ENCODE measurements around the gene ZDHHC1. TPM values are rescaled to one million over a fixed set of nuclear protein-coding genes. Genes with fewer than 3 reads are reported as not detected.

The ZDHHC1 gene
- total and polyA plus RNA-seq, 3 experiments from 2014 or later: 0.60 to 1.3 (median 1.3) TPM

- CTCF ChIA-PET: no interaction called here
These were observed 16.2 kb upstream of the ZDHHC1 start for GRCh38 chr16:67432506-67432890.

GRCh38 chr16:67431775-67432505, 15.7 kb upstream of the ZDHHC1 start:
- H3K36me3 ChIP-seq (ENCODE audit: insufficient read depth, low read length): no peaks in the 10 kb centered on the region
- H3K27me3 ChIP-seq (ENCODE audit: insufficient read depth, low read length, poor library complexity, severe bottlenecking): peaks cover 9% of the 10 kb centered on the region
- peaks cover 0 to 14% (median 10%) of the 10 kb centered on the region in 3 donors for H3K4me1 Mint-ChIP-seq
- no peaks in the 10 kb centered on the region for H3K9me3 ChIP-seq (ENCODE audit: low read length)
- H3K27ac Mint-ChIP-seq: peak overlapping the region in 1 of 8 donors; percentile 24
- no peaks in the 10 kb centered on the region for H3K9me3 Mint-ChIP-seq
- no peak overlapping the region for H3K4me3 ChIP-seq (ENCODE audit: low read length)
- ChIA-PET CTCF (no interaction called here), POLR2A (no interaction called here)
- DNase-seq: no peak
- H3K4me1 ChIP-seq (ENCODE audit: insufficient read depth, low read length): peaks cover 6% of the 10 kb centered on the region
- H3K36me3 Mint-ChIP-seq: peaks cover 0 to 2% (median 0%) of the 10 kb centered on the region in 3 donors
- no peak overlapping the region for H3K27ac ChIP-seq (ENCODE audit: low read depth, low read length)
- peaks cover 24 to 37% of the 10 kb centered on the region in 2 donors for H3K27me3 Mint-ChIP-seq
- peak overlapping the region; percentile 44 to 86 (median 69) for H3K4me3 Mint-ChIP-seq

More at GRCh38 chr16:67432506-67432890, 16.2 kb upstream of the ZDHHC1 start:
- H3K4me1 Mint-ChIP-seq: peaks cover 0 to 14% (median 10%) of the 10 kb centered on the region in 3 donors
- peaks cover 9% of the 10 kb centered on the region for H3K27me3 ChIP-seq (ENCODE audit: insufficient read depth, low read length, poor library complexity, severe bottlenecking)
- peak overlapping the region in 1 of 8 donors; percentile 24 for H3K27ac Mint-ChIP-seq
- no peak for DNase-seq
- no peaks in the 10 kb centered on the region for H3K9me3 Mint-ChIP-seq
- H3K27me3 Mint-ChIP-seq: peaks cover 22 to 33% of the 10 kb centered on the region in 2 donors
- H3K4me3 ChIP-seq (ENCODE audit: low read length): no peak overlapping the region
- H3K4me3 Mint-ChIP-seq: peak overlapping the region in 6 of 7 donors; percentile 32 to 84 (median 62)
- H3K36me3 ChIP-seq (ENCODE audit: insufficient read depth, low read length): no peaks in the 10 kb centered on the region
- H3K9me3 ChIP-seq (ENCODE audit: low read length): no peaks in the 10 kb centered on the region
- peaks cover 6% of the 10 kb centered on the region for H3K4me1 ChIP-seq (ENCODE audit: insufficient read depth, low read length)
- peaks cover 0 to 6% (median 0%) of the 10 kb centered on the region in 3 donors for H3K36me3 Mint-ChIP-seq
- POLR2A ChIA-PET: no interaction called here
- H3K27ac ChIP-seq (ENCODE audit: low read depth, low read length): no peak overlapping the region

- Histone ChIP-seq H3K27ac (ENCODE audit: low read depth, low read length) (no peak within 1 kb of the TSS), H3K4me3 (ENCODE audit: low read length) (peak within 1 kb of the TSS; percentile 11), H3K9me3 (ENCODE audit: low read length) (no peaks in the 10 kb centered on the region), H3K4me1 (ENCODE audit: insufficient read depth, low read length) (peaks cover 6% of the 10 kb centered on the region), H3K27me3 (ENCODE audit: insufficient read depth, low read length, poor library complexity, severe bottlenecking) (peaks cover 9% of the 10 kb centered on the region), H3K36me3 (ENCODE audit: insufficient read depth, low read length) (no peaks in the 10 kb centered on the region)
- peak in 2 of 5 donors; percentile 7 to 11 for DNase-seq
- Mint-ChIP-seq H3K27me3 (peaks cover 27 to 43% of the 10 kb centered on the region in 2 donors), H3K36me3 (no peaks in the 10 kb centered on the region), H3K4me1 (peaks cover 0 to 14% (median 10%) of the 10 kb centered on the region in 3 donors), H3K27ac (peak within 1 kb of the TSS in 1 of 8 donors; percentile 34), H3K4me3 (peak within 1 kb of the TSS; percentile 65 to 86 (median 81)), H3K9me3 (no peaks in the 10 kb centered on the region)
- ChIA-PET POLR2A (no interaction called here), CTCF (interaction anchor here (0.8 kb wide), 1 partner anchor 50 kb away, joined by 3 read pairs; the partner anchor contains the start of gene ATP6V0D1)
These were observed 14.9 kb upstream of the ZDHHC1 start, which contains the start of gene HSD11B2 for GRCh38 chr16:67430977-67431774. Gene HSD11B2, plus strand, starts transcription at chr16:67431121. Its CDS starts 128 bp downstream, at chr16:67431249.

- peak overlapping the region; percentile 11 for H3K4me3 ChIP-seq (ENCODE audit: low read length)
- peaks cover 9% of the 10 kb centered on the region for H3K27me3 ChIP-seq (ENCODE audit: insufficient read depth, low read length, poor library complexity, severe bottlenecking)
- Mint-ChIP-seq H3K27me3 (peaks cover 31 to 46% of the 10 kb centered on the region in 2 donors), H3K27ac (peak overlapping the region in 1 of 8 donors; percentile 34), H3K9me3 (no peaks in the 10 kb centered on the region), H3K4me3 (peak overlapping the region; percentile 65 to 84 (median 81)), H3K36me3 (no peaks in the 10 kb centered on the region), H3K4me1 (peaks cover 0 to 14% (median 10%) of the 10 kb centered on the region in 3 donors)
- no peak for DNase-seq
- H3K9me3 ChIP-seq (ENCODE audit: low read length): no peaks in the 10 kb centered on the region
- CTCF ChIA-PET: interaction anchor here (0.8 kb wide), 1 partner anchor 51 kb away, joined by 3 read pairs; the partner anchor contains the start of gene ATP6V0D1
- no peak overlapping the region for H3K27ac ChIP-seq (ENCODE audit: low read depth, low read length)
- H3K4me1 ChIP-seq (ENCODE audit: insufficient read depth, low read length): peaks cover 6% of the 10 kb centered on the region
- H3K36me3 ChIP-seq (ENCODE audit: insufficient read depth, low read length): no peaks in the 10 kb centered on the region
- POLR2A ChIA-PET: no interaction called here
These were observed 14.3 kb upstream of the ZDHHC1 start for GRCh38 chr16:67430504-67430976.

- peaks cover 0 to 14% (median 10%) of the 10 kb centered on the region in 3 donors for H3K4me1 Mint-ChIP-seq
- ChIA-PET POLR2A (no interaction called here), CTCF (no interaction called here)
- H3K9me3 Mint-ChIP-seq: no peaks in the 10 kb centered on the region
- Histone ChIP-seq H3K36me3 (ENCODE audit: insufficient read depth, low read length) (no peaks in the 10 kb centered on the region), H3K4me3 (ENCODE audit: low read length) (peak overlapping the region; percentile 11), H3K27ac (ENCODE audit: low read depth, low read length) (no peak overlapping the region), H3K27me3 (ENCODE audit: insufficient read depth, low read length, poor library complexity, severe bottlenecking) (peaks cover 9% of the 10 kb centered on the region), H3K4me1 (ENCODE audit: insufficient read depth, low read length) (peaks cover 6% of the 10 kb centered on the region), H3K9me3 (ENCODE audit: low read length) (no peaks in the 10 kb centered on the region)
- no peaks in the 10 kb centered on the region for H3K36me3 Mint-ChIP-seq
- no peak for DNase-seq
- peak overlapping the region; percentile 65 to 84 (median 81) for H3K4me3 Mint-ChIP-seq
- H3K27ac Mint-ChIP-seq: peak overlapping the region in 2 of 8 donors; percentile 34 to 79
- H3K27me3 Mint-ChIP-seq: peaks cover 34 to 52% of the 10 kb centered on the region in 2 donors
These were observed 13.7 kb upstream of the ZDHHC1 start for GRCh38 chr16:67429799-67430503.

- Histone ChIP-seq H3K27me3 (ENCODE audit: insufficient read depth, low read length, poor library complexity, severe bottlenecking) (peaks cover 9% of the 10 kb centered on the region), H3K4me3 (ENCODE audit: low read length) (no peak overlapping the region), H3K4me1 (ENCODE audit: insufficient read depth, low read length) (peaks cover 6% of the 10 kb centered on the region), H3K36me3 (ENCODE audit: insufficient read depth, low read length) (no peaks in the 10 kb centered on the region), H3K27ac (ENCODE audit: low read depth, low read length) (no peak overlapping the region), H3K9me3 (ENCODE audit: low read length) (no peaks in the 10 kb centered on the region)
- ChIA-PET CTCF (interaction anchor here (1.5 to 1.9 kb wide), 3 partner anchors 37 to 274 kb away, joined by 4 to 7 read pairs (median 5); no protein-coding TSS in a partner anchor), POLR2A (no interaction called here)
- DNase-seq: no peak
- H3K4me3 Mint-ChIP-seq: peak overlapping the region in 6 of 7 donors; percentile 8 to 74 (median 36)
- H3K9me3 Mint-ChIP-seq: no peaks in the 10 kb centered on the region
- H3K27ac Mint-ChIP-seq: peak overlapping the region in 2 of 8 donors; percentile 12 to 79
- peaks cover 0 to 14% (median 10%) of the 10 kb centered on the region in 3 donors for H3K4me1 Mint-ChIP-seq
- H3K36me3 Mint-ChIP-seq: no peaks in the 10 kb centered on the region
- peaks cover 36 to 53% of the 10 kb centered on the region in 2 donors for H3K27me3 Mint-ChIP-seq
These were observed 12.9 kb upstream of the ZDHHC1 start for GRCh38 chr16:67429053-67429798.
